Measurements from ENCODE around the gene DRC7.

DNA sequence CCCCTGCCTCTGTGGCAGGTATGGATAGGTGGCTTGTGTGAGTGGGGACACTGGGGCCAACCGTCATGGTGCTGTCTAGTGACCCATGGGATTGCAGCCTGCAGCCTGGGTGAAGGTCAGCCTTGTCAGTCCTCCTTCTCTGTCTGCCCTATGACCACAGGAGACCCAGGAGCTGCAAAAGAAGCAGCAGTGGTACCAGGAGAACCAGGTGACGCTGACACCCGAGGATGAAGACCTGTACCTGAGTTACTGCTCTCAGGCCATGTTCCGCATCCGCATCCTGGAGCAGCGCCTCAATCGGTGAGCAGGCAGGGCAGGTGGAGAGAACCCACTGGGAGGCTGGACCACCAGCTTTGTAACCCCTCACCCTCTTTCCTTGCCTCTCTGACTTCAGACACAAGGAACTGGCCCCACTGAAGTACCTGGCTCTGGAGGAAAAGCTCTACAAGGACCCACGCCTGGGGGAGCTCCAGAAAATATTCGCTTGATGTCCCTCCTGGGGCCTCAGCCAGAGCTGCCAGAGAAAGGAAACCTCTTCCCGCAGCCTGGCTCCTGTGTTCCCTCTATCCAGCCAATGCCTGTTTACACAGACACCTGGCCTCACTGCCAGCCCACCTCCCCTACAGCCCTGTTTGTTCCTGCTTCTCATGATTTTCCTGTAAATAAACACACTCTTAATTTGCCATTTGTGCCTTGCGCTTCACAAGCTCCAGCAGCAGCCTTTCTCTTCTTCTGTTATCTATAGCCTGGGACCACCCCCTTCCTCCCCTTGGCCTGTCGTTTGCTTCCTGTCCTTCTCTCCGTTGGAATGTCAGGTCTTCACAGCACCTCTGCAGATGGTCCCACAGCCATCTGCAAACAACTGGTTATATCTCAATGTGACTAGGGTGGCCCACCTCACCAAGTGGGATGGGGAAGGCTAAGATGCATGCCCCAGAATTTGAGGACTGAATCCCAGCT lies 36.4 kb downstream of the DRC7 start:
- TF ChIP-seq PKNOX1 (IDR thresholded peaks at IDR 0.05) = no peak
- TF ChIP-seq FOXA1 (IDR thresholded peaks at IDR 0.05) = no peak
- TF ChIP-seq SUZ12 (IDR thresholded peaks at IDR 0.05) = no peak
